Left ventricle myocardium superior (tissue), 1 donor: ENCODE data around the gene MPZL1. TPM values are rescaled to one million over a fixed set of nuclear protein-coding genes. Genes with fewer than 3 reads are reported as not detected.

Experiments
- ATAC-seq: fragments of 200-7000 bp; cut with Tn5 transposase; one replicate; pipeline ENCODE4 v1.9.1; 2020; ENCODE audit warnings: mild to moderate bottlenecking, moderate library complexity
- DNase-seq: peaks from one replicate; pipeline ENCODE4 v3.0.0-alpha.2; 2020
- intact Hi-C: fragments of 100-400 bp; cut with micrococcal nuclease; formaldehyde crosslinking; loops from one replicate; pipeline ENCODE4 v1.11.0; 2022
- total RNA-seq: library from RNA; stranded (reverse); fragmentation: NEBNext Ultra II Directional; extraction: Animal tissue kit (Norgen Biotek cat#: 25700); gene quantifications from one replicate; pipeline ENCODE4 v1.2.1, GENCODE V29; 2021
- donor health status: DM: no; HTN: yes; CAD: no; lungs with severe emphysema.

Gene MPZL1
- total RNA-seq, 1 donor from 2014 or later = 34.7 TPM

DNA sequence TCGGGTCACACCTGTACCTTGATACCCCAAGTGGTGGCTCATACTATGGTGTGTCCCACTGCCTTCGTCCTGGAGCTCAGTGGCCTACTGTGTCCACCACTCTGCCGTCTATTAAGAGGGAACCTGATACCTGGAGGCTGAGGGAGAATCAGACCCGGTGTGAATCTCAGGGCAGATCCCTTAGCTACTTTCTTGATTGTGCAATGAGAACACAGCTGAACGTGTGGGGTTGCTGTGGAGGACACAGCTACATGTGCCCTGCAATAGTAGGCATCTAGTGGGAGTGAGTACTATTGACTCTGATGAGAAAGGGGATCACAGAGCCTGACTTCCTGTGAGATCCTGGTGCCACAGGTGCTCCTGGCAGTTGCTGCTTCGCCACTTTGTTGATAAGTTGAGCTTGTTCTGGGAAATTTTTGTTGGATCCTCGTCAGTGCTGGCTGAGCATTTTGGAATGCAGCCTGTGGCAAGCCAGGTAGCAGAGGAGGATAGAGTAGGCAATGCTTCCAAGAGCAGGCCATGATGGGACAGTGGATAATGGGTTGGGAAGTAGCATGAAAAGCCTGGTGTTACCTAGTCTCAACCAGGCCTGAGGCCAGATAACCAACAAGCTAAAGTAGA lies 28.2 kb upstream of the MPZL1 start:
- ATAC-seq (no peak), DNase-seq (no peak)
- intact Hi-C loops = no loop called here

DNA sequence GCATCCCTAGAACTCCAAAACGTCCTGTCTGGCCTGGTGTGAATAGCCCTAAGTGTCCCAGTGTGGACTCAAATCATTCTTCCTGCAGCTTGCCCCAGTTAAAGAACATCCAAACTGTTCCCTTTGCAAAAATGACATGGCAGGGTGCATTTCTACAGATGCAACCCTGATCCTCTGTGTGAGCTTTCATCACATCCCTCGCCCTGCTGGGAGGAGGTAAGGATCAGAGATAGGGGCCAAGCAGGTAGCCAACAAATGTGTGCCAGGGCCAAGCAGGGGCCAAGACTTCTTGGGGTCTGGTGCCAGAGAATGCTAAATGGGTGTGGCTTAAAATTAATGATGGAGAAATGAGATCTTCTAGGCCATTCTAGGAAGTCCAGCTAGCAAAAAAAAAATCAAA lies 27.1 kb upstream of the MPZL1 start:
- intact Hi-C loops = no loop called here
- ATAC-seq (no peak), DNase-seq (no peak)

DNA sequence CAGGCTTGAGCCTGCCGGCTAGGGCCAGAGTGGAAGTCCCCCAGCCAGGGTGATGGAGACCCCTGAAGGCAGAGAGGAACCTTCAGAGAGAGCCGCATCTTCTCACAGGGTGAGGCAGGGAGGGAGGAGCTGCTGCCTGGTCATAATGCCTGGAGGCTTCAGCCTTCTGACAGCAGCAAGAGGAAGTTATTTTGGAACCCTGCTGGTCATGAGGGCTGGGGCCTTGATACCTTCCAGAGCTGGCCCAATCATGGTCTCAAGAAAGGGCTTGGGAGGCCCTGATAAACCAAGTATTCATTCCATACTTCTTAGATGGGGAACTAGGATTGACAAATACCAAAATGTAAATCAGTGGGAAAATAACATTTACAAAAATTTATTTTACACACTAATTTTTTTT lies 26.6 kb upstream of the MPZL1 start:
- intact Hi-C loops = no loop called here
- ATAC-seq (no peak), DNase-seq (no peak)

- DNase-seq (no peak), ATAC-seq (no peak)
- intact Hi-C loops = no loop called here
These were observed 25.8 kb upstream of the MPZL1 start for GRCh38 chr1:167695756-167696561.

DNA sequence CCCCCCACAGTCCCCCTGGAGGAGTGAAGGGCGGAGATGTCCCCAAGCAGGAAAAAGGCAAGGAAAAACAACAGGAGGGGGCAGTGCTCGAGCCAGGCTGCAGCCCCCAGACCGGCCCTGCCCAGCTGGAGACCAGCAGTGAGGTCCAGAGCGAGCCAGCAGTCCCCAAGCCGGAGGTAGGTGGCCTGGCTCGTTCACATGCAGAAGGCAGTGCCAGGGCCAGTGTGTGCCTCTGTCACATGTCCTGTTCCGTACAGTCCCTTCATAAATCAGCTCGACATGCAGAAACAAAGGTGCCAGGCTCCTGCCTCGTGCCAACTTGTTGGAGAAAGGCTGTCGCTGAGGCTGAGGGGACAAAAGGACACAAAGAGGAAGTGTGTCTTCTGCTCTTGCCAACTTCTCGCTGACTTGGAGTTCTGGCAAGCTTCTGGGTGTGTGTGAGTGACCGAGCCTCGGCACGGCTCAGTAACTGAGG lies 24.1 kb upstream of the MPZL1 start:
- intact Hi-C loops = no loop called here
- DNase-seq (peak; percentile 89), ATAC-seq (peak; percentile 96)

GRCh38 chr1:167698313-167698712 lies 23.5 kb upstream of the MPZL1 start:
- intact Hi-C loops = no loop called here
- ATAC-seq (no peak), DNase-seq (no peak)

- DNase-seq (no peak), ATAC-seq (no peak)
- intact Hi-C loops = no loop called here
These were observed 20.3 kb upstream of the MPZL1 start for GRCh38 chr1:167701510-167701909.

DNA sequence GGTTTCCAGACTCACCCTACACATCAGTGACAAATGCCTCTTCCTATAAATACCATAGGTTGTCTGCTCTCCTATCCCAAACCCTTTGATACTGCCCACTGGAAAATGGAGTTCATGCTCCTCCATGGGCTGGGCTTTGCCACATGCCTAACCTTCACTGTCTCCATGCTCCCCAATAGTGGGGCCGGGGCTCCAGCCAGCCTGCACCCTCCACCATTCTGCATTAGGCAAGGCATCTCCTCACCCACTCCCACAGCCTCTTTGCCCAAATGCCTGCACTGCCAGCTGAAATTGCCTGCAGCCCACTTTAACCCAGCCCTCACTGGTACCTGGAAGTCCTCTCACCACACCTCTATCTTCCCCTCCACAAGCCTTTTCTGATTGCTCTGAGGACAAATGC lies 18.2 kb upstream of the MPZL1 start:
- intact Hi-C loops = no loop called here
- DNase-seq = no peak
- ATAC-seq = no peak

- no peak for DNase-seq
- intact Hi-C loops = no loop called here
- peak; percentile 57 for ATAC-seq
These were observed 17.1 kb upstream of the MPZL1 start for GRCh38 chr1:167704715-167705114.

DNA sequence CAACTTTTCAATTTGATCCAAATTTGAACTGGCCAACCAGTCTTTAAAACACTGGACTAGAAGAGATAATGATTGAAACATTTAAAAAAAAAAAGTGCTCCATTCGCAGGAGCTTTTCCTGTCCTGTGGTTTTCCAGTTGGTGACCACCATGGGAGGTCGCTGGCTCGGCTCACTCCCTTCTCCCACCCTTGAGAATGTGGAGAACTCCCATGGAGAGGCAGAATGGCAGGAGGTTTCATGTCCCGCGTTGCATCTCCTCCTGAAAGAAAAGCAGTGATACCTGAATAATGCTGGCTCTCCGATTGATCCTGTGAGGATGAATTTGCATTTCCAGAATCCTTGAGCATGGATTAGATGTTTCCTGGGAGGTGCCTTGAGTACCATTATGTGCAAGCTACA lies 16.5 kb upstream of the MPZL1 start:
- intact Hi-C loops = no loop called here
- DNase-seq (no peak), ATAC-seq (no peak)

GRCh38 chr1:167706363-167706762 lies 15.4 kb upstream of the MPZL1 start:
- ATAC-seq (no peak), DNase-seq (no peak)
- intact Hi-C loops = no loop called here

DNA sequence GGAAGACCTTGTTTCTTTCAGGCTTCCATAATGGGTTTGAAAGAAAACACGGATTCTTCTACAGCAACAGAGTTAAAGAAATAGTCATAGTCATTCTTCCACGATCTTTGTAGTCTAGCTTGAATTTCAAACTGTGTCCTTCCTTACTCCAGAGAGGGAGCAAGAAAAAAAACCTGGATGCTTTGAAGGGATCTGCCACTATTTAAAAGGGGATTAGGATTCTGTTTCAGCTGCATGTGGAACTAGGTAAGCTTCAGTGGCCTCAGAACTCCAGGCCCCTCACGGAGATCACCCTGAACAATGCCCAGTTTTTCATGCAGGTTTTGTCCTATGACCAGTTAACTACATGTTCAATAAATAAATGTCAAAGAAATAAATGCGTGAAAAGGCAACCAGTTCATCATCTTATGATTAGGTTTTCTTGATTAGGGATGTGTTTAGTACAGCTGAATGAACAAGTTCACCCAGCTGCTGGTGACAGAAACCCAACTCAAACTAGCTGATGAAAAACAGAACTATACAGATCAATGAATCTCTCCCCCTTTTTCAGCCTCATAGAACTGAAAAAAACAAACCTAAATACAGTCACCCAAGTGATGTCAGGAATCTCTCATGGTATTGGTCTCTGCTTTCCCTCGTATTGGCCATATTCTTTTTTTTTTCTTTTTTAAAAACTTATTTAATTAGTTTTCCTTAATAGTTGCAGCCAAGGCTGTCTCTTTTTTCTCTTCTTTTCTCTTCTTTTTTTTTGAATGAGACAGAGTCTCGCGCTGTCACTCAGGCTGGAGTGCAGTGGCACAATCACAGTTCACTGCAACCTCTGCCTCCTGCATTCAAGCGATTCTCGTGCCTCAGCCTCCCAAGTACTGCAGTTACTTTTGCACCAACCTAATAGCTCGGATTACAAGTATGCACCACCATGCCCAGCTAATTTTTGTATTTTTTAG lies 14.6 kb upstream of the MPZL1 start:
- ATAC-seq (no peak), DNase-seq (no peak)
- intact Hi-C loops = no loop called here

DNA sequence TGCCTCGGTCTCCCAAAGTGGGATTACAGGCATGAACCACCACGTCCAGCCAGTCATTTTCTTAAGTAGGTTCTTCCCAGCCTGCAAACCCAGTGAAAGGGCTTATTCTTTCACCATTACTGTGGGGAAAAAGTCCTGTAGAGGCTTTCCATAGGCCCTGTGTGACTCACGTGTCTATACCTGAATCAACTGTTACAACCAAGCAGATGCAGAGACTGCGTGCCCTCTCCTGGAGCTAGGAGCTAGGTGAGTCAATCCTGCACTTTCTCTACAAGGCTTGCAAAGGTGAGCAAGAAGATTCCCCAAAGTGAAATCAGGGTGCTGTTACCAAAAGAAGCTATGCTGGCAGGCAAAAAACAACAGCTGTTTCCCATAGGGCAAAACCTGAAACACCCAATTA lies 13.8 kb upstream of the MPZL1 start:
- ATAC-seq = no peak

DNA sequence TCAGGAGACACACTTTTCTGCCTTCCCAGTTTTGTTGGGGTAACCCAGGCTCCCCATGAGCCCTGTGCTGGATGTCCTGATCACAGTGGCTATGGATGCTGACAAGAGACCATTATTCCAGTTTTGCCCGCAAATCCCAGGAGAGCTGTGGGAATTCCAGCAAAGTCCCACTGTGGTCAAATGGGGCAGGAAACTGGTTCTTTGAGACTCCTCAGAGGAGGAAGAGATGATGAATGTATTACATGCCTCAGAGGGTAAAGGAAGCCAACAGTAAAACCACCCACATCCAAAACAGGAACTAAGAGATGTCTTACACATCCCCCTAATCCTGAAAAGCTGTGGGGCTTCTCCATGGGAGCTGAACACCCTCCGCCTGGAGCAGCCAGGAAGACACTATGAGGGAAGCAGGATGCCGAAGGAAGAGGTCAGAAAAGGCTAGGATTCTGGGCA lies 12.8 kb upstream of the MPZL1 start:
- intact Hi-C loops = no loop called here
- no peak for DNase-seq
- ATAC-seq = no peak

More for the DNA sequence above, 13.8 kb upstream of the MPZL1 start:
- intact Hi-C loops = no loop called here
- no peak for DNase-seq

DNA sequence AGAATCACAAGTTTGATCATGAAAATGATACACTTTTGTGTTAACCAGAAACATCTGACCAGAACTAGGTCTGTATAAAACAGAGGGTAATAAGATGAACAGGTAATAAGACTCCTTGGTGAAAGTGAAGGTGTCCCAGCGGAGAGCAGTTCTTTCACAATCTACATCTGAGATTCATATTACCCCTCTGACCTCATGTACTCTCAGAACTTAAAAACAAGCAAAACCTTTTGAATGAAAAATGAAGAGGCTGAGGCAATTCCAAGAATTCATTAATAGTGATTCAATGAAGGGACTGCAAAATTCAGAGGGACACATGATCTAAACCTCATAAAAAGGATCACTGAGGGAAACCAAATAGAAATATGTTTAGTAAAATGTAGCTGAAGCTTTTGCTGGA lies 10.9 kb upstream of the MPZL1 start:
- intact Hi-C loops = no loop called here
- ATAC-seq = no peak

GRCh38 chr1:167711797-167712196 lies 10.0 kb upstream of the MPZL1 start:
- ATAC-seq (no peak), DNase-seq (no peak)

More for the DNA sequence above, 10.9 kb upstream of the MPZL1 start:
- no peak for DNase-seq

GRCh38 chr1:167713330-167714081 lies 8.3 kb upstream of the MPZL1 start:
- intact Hi-C loops = no loop called here
- DNase-seq (peak; percentile 56), ATAC-seq (peak; percentile 0)

More at GRCh38 chr1:167711797-167712196, 10.0 kb upstream of the MPZL1 start:
- intact Hi-C loops = no loop called here

GRCh38 chr1:167714098-167714438 lies 7.7 kb upstream of the MPZL1 start:
- ATAC-seq (peak; percentile 91), DNase-seq (peak; percentile 94)
- intact Hi-C loops = no loop called here
